Body of pancreas (tissue), 4 donors: ENCODE measurements around the gene NFIC.

Source experiments
- POLR2A ChIP-seq, 3 donors: fragments of 450-650 bp; IDR thresholded peaks; one replicate each; pipeline ENCODE4 v1.6.1; 2016; ENCODE audit warnings: antibody characterized with exemption in 3 of 3, mild to moderate bottlenecking in 2 of 3
- TF ChIP-seq, protein P1 (sequence below), 7 experiments: fragments of 450-650 bp in 4 of 7; fragments of 200-600 bp in 3 of 7; sonication (generic) in 3 of 7; IDR thresholded peaks; one replicate each; pipeline ENCODE4 v1.5.1; 2016 to 2019; ENCODE audit warnings: antibody characterized with exemption in 7 of 7

DNA sequence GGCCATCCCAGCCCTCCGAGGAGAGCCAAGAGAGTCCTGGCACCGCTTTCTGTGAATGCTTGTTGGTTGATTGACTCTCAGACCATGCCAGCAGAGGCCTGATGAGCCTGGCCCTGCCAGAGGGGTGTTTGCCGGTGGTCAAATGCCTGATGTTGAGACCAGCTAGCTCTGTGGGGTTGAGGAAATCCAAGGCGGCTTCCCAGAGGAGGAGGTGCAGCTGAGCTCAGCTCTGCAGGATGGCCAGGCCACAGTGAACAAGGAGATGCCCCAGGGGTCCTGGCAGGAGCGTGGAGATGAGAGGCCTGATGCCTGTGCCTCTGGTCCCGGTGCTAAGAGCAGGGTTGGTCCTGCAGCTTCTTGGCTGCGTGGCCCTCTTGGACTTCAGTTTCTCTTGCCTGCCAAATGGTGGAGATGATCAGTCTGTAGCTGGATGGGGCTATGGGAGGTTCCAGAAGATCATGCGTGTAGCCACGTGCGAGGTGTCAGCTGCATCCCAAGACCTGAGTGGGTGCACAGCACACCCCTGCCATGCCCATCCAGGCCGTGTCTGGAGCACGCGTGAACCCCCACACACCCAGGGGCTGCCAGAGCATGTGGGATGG is 16.8 kb downstream of the NFIC start:
- TF ChIP-seq, protein P1, sequence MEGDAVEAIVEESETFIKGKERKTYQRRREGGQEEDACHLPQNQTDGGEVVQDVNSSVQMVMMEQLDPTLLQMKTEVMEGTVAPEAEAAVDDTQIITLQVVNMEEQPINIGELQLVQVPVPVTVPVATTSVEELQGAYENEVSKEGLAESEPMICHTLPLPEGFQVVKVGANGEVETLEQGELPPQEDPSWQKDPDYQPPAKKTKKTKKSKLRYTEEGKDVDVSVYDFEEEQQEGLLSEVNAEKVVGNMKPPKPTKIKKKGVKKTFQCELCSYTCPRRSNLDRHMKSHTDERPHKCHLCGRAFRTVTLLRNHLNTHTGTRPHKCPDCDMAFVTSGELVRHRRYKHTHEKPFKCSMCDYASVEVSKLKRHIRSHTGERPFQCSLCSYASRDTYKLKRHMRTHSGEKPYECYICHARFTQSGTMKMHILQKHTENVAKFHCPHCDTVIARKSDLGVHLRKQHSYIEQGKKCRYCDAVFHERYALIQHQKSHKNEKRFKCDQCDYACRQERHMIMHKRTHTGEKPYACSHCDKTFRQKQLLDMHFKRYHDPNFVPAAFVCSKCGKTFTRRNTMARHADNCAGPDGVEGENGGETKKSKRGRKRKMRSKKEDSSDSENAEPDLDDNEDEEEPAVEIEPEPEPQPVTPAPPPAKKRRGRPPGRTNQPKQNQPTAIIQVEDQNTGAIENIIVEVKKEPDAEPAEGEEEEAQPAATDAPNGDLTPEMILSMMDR (IDR thresholded peaks at IDR 0.05): no peak
- no peak for TF ChIP-seq POLR2A (IDR thresholded peaks at IDR 0.05)
